ENCODE data around the gene ING3. TPM values are rescaled to one million over a fixed set of nuclear protein-coding genes. Genes with fewer than 3 reads are reported as not detected.

The ING3 gene
- total and polyA plus RNA-seq, 2 of the 8 experiments (the other 6 are each of a cell fraction or from before 2014, with no cell fraction given) = 6.0 to 17.7 TPM

DNA sequence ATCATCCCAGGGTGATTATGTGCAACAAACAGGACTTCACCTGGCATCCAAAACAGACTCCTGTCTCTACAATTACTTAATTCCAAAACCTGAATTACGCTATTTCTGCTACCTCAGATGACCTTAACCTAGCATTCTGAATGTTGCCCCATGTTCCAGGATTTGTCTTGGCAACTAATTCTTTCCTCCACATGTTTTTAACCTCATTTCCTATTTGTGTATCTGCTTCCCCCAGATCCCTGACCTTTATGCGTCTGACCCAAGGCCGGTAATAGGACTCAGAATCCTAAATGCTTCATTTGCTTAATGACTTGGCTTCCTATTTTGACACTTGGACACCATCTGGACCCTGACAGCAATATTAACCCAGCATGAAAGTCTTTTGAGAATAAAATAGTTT, 8.7 kb upstream of the ING3 start:
- H3K9ac ChIP-seq (replicated peaks in 1 of 4; ENCODE audit: extremely low read depth in 1 of 4, low read depth in 3 of 4, low read length in 3 of 4) = no peak overlapping the region
- no peaks in the 10 kb centered on the region for H3K79me1 ChIP-seq (ENCODE audit: low read depth, low read length)
- H3K4ac ChIP-seq (replicated peaks; ENCODE audit: insufficient read length, low read depth, low read length) = no peak overlapping the region
- no peaks in the 10 kb centered on the region for H3K9me3 ChIP-seq (ENCODE audit: insufficient read depth in 2 of 2, low read depth in 1 of 2, low read length in 1 of 2)
- no peaks in the 10 kb centered on the region for H3K23me2 ChIP-seq (ENCODE audit: low read depth, low read length)
- H2BK120ac ChIP-seq (replicated peaks; ENCODE audit: low read depth, low read length) = no peak overlapping the region
- no peaks in the 10 kb centered on the region for H3K27me3 ChIP-seq (replicated peaks in 1 of 4; ENCODE audit: control insufficient read depth in 3 of 4, extremely low read depth in 1 of 4, insufficient read depth in 3 of 4, low read length in 3 of 4)
- POLR2A ChIA-PET (ENCODE audit: partially characterized antibody) = interaction anchor here (0.5 kb wide), 1 partner anchor 9 kb away, joined by 4 read pairs; the partner anchor contains the start of gene ING3
- no peaks in the 10 kb centered on the region for H3K36me3 ChIP-seq (ENCODE audit: control insufficient read depth in 2 of 4, insufficient read depth in 4 of 4, low read length in 3 of 4)
- H4K20me1 ChIP-seq (replicated peaks in 1 of 2; ENCODE audit: control insufficient read depth in 1 of 2, insufficient read depth in 2 of 2, low read length in 2 of 2) = no peaks in the 10 kb centered on the region
- H2BK12ac ChIP-seq (ENCODE audit: low read depth, low read length) = no peak overlapping the region
- no peak overlapping the region for H4K5ac ChIP-seq (ENCODE audit: insufficient read length, low read depth, low read length)
- no peak overlapping the region for H4K8ac ChIP-seq (ENCODE audit: extremely low read depth, insufficient read depth, low read length)
- no peak overlapping the region for H3K27ac ChIP-seq (ENCODE audit: low read depth, low read length)
- H3K14ac ChIP-seq (ENCODE audit: insufficient read length) = no peak overlapping the region
- no peak overlapping the region for H2BK5ac ChIP-seq (ENCODE audit: low read depth, low read length)
- FAIRE-seq (no peak), DNase-seq (ENCODE audit: low read depth in 1 of 2, low spot score in 2 of 2) (no peak)
- CTCF ChIA-PET (ENCODE audit: partially characterized antibody) = interaction anchor here (0.6 to 3.4 kb wide), 4 partner anchors 118 to 820 kb away, joined by 3 to 13 read pairs (median 4); no protein-coding TSS in a partner anchor
- H3K4me3 ChIP-seq (ENCODE audit: extremely low read depth in 1 of 4, insufficient read depth in 2 of 4, low read depth in 3 of 4, low read length in 4 of 4) = no peak overlapping the region
- no peak overlapping the region for H3K4me2 ChIP-seq (ENCODE audit: insufficient read depth in 1 of 2, low read depth in 2 of 2, low read length in 2 of 2)
- H2BK20ac ChIP-seq (ENCODE audit: low read length) = no peak overlapping the region
- no peak overlapping the region for H2BK15ac ChIP-seq (ENCODE audit: low read length)
- 82% methylated on average over 3 of the region's 3 CpGs; no CpG with 5 or more reads in 1 of the 2 experiments for WGBS, 2 experiments (ENCODE audit: extremely low coverage in 1 of 2, insufficient coverage in 1 of 2, insufficient read length in 1 of 2, insufficient replicate concordance in 2 of 2, low coverage in 1 of 2, low lambda C conversion rate in 2 of 2, missing lambda C conversion rate in 1 of 2)
- H3K4me1 ChIP-seq (replicated peaks in 1 of 4; ENCODE audit: control insufficient read depth in 3 of 4, insufficient read depth in 4 of 4, low read length in 3 of 4) = no peaks in the 10 kb centered on the region
- no peak overlapping the region for H2AFZ ChIP-seq (ENCODE audit: low read length)
- no peak overlapping the region for H3K23ac ChIP-seq (ENCODE audit: insufficient read length)
- H3K18ac ChIP-seq (ENCODE audit: extremely low read depth, low read length) = no peak overlapping the region
- no peak overlapping the region for H2AK5ac ChIP-seq (ENCODE audit: low read depth, low read length)
- no peaks in the 10 kb centered on the region for H3K79me2 ChIP-seq (ENCODE audit: control insufficient read depth in 1 of 2, insufficient read depth in 2 of 2, low read length in 2 of 2)
- no peak overlapping the region for H3K56ac ChIP-seq (replicated peaks; ENCODE audit: insufficient read length, low read depth, low read length)
- no peak overlapping the region for H4K91ac ChIP-seq (replicated peaks; ENCODE audit: insufficient read length, low read length)
- TF ChIP-seq SP1 (IDR thresholded peaks at IDR 0.05; ENCODE audit: low read depth, low read length) (no peak), FOSL1 (IDR thresholded peaks at IDR 0.05; ENCODE audit: insufficient read depth, low read depth, low read length) (no peak), KDM4A (IDR thresholded peaks at IDR 0.05; ENCODE audit: low read depth, low read length, severe bottlenecking) (no peak)
